CD8-positive, alpha-beta memory T cell (primary cell): Measurements from ENCODE around the gene RAD51AP2. TPM values are rescaled to one million over a fixed set of nuclear protein-coding genes. Genes with fewer than 3 reads are reported as not detected.

Source experiments
- CTCF ChIA-PET: fragments of 350-600 bp; sonication (Branson Sonifier 250); formaldehyde crosslinking; loops from one replicate; lab custom pipeline; 2021; ENCODE audit warnings: antibody characterized with exemption; lab: Charles Lee
- POLR2A ChIA-PET: fragments of 350-600 bp; sonication (Branson Sonifier 250); formaldehyde crosslinking; loops from one replicate; lab custom pipeline; 2021; ENCODE audit warnings: antibody characterized with exemption; lab: Charles Lee
- DNase-seq, 5 donors: peaks; one replicate each; pipeline versions ENCODE4 v3.0.0 to v3.0.0-alpha.2; 2020 to 2022; ENCODE audit warnings: mixed read lengths in 1 of 5
- H3K27ac ChIP-seq: one replicate; pipeline ENCODE4 v1.7.0; 2013; ENCODE audit warnings: low read depth, mild to moderate bottlenecking, low read length, moderate library complexity
- H3K27me3 ChIP-seq: 2 replicates; pipeline ENCODE4 v1.7.0; 2013; ENCODE audit warnings: low read length, mild to moderate bottlenecking; ENCODE audit not compliant: insufficient read depth, poor library complexity, severe bottlenecking
- H3K36me3 ChIP-seq: 2 replicates; pipeline ENCODE4 v1.7.0; 2013; ENCODE audit warnings: mild to moderate bottlenecking, low read length, moderate library complexity; ENCODE audit not compliant: insufficient read depth
- H3K4me1 ChIP-seq: 2 replicates; pipeline ENCODE4 v1.7.0; 2013; ENCODE audit warnings: mild to moderate bottlenecking, low read length, moderate library complexity; ENCODE audit not compliant: insufficient read depth
- H3K4me3 ChIP-seq: 2 replicates; pipeline ENCODE4 v1.7.0; 2013; ENCODE audit warnings: mild to moderate bottlenecking, low read length
- H3K9me3 ChIP-seq: 2 replicates; pipeline ENCODE4 v1.7.0; 2013; ENCODE audit warnings: mild to moderate bottlenecking, low read length
- H3K27ac Mint-ChIP-seq, 8 donors: one replicate each; pipeline ENCODE4 v1.8.0; 2020 to 2021; ENCODE audit warnings: mixed read lengths in 8 of 8, mild to moderate bottlenecking in 6 of 8, inconsistent platforms in 3 of 8, moderate library complexity in 3 of 8
- H3K27me3 Mint-ChIP-seq, 2 donors: one replicate each; pipeline ENCODE4 v1.8.0; 2020 to 2021; ENCODE audit warnings: mixed read lengths in 2 of 2, mild to moderate bottlenecking in 1 of 2, moderate library complexity in 1 of 2
- H3K36me3 Mint-ChIP-seq, 3 donors: one replicate each; pipeline ENCODE4 v1.8.0; 2020 to 2021; ENCODE audit warnings: mixed read lengths in 3 of 3, inconsistent platforms in 1 of 3, mild to moderate bottlenecking in 1 of 3
- H3K4me1 Mint-ChIP-seq, 3 donors: one replicate each; pipeline ENCODE4 v1.8.0; 2020 to 2021; ENCODE audit warnings: mixed read lengths in 3 of 3, inconsistent platforms in 1 of 3, mild to moderate bottlenecking in 1 of 3
- H3K4me3 Mint-ChIP-seq, 7 donors: one replicate each; pipeline ENCODE4 v1.8.0; 2020 to 2021; ENCODE audit warnings: mixed read lengths in 7 of 7, mild to moderate bottlenecking in 6 of 7, moderate library complexity in 4 of 7, inconsistent platforms in 2 of 7
- H3K9me3 Mint-ChIP-seq, 5 donors: one replicate each; pipeline ENCODE4 v1.8.0; 2020 to 2022; ENCODE audit warnings: mixed read lengths in 5 of 5, mild to moderate bottlenecking in 3 of 5, moderate library complexity in 2 of 5, inconsistent platforms in 1 of 5
- polyA plus RNA-seq: library from polyadenylated mRNA; unstranded; fragments of 300-500 nt; fragmentation: Illumina TruSeq; gene quantifications from one replicate; pipeline ENCODE4 v1.2.3, GENCODE V29; 2021
- total RNA-seq, 2 experiments: library from RNA; stranded (reverse); gene quantifications; one replicate each; pipeline ENCODE4 v1.2.3, GENCODE V29; 2021

Gene RAD51AP2
- total and polyA plus RNA-seq, 3 experiments from 2014 or later, result not detected

DNA sequence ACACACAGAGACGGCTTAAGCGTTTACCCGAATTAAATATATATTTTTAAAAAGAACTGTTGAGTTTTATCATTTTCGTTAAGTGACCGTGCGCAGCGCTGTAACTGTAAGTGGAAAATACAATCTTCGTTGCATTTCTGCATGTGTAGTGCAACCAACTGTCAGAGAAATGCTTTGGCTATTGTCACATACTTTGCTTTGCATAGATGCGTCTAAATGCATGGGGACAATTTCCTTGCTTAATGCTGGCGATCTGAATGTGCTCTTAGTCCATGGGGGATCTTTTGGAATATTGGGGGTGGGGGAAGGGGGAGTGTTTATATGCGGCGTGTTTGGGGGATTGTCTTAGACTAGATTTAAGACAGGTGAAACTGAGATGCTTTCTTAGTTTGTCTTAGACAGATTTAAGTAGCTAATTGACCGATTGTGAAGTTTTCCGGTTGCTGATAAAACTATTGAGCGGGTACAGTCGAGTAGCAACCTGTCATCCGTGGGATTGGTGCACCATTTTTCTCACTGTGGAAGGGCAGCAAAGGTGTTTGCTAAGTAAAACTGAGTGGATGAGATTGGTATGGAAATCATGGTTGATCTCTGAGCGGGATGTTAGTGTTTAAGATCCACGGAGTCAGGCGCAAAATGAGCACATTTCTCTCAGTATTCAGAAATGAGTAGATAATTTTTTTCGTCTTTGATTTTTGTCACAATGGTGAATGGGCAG is 22.7 kb upstream of the RAD51AP2 start:
- H3K4me1 ChIP-seq, result no peaks in the 10 kb centered on the region
- ChIA-PET CTCF (no interaction called here), POLR2A (no interaction called here)
- H3K36me3 Mint-ChIP-seq, result peaks cover 0 to 7% (median 0%) of the 10 kb centered on the region in 3 donors
- DNase-seq, result no peak
- H3K4me3 Mint-ChIP-seq, result no peak overlapping the region
- H3K4me1 Mint-ChIP-seq, result peaks cover 0 to 5% (median 5%) of the 10 kb centered on the region in 3 donors
- no peaks in the 10 kb centered on the region for H3K36me3 ChIP-seq
- H3K9me3 Mint-ChIP-seq, result peaks cover 0 to 19% (median 4%) of the 10 kb centered on the region in 5 donors
- peaks cover 13% of the 10 kb centered on the region for H3K27me3 ChIP-seq
- H3K27me3 Mint-ChIP-seq, result peaks cover 36 to 61% of the 10 kb centered on the region in 2 donors
- no peaks in the 10 kb centered on the region for H3K9me3 ChIP-seq
- no peak overlapping the region for H3K27ac ChIP-seq
- no peak overlapping the region for H3K27ac Mint-ChIP-seq
- no peak overlapping the region for H3K4me3 ChIP-seq

DNA sequence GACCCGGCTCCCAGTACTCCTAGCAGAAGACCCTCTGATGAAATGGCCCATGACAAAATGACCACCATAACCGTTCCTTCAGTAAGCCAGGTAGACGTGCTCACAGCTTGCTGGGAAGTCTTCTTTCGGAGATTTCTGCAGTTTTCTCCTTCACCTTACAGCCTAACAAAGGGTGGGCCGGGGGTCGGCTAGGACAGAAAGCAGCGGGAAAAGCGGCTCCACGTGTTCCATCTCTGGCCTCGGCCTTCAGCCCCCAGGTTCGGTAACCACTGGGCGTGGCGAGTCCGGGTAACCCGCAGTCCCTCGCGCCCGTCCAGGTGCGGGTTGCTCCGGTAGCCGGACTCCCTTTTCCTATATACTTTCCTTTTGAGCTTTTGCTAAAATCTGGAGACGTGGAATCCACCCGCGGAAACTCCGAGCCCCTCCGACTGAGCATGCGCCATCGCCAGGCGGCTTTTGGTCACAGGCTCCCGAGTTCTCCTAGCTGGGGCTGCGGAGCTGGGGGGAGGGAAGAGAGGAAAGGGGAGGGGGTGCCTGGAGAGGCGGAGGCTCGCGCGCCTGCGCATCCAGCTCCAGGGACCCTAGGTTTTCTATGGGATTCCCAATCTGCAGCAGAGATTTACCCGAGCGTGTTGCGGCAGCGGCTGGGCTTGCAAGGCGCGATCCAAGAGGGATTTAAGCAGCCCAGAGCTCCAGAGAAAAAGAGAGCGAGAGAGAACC is 22.0 kb upstream of the RAD51AP2 start, which contains the start of gene VSNL1:
VSNL1 (plus strand) TSS at position 604 of the 720 bp plus-strand sequence. CDS start 51,379 bp downstream, outside the sequence.
- Histone ChIP-seq H3K9me3 (no peaks in the 10 kb centered on the region), H3K4me3 (no peak within 1 kb of the TSS), H3K27ac (no peak within 1 kb of the TSS), H3K4me1 (no peaks in the 10 kb centered on the region), H3K36me3 (no peaks in the 10 kb centered on the region), H3K27me3 (peaks cover 13% of the 10 kb centered on the region)
- DNase-seq, result no peak
- H3K4me1 Mint-ChIP-seq, result peaks cover 0 to 5% (median 5%) of the 10 kb centered on the region in 3 donors
- H3K9me3 Mint-ChIP-seq, result peaks cover 0 to 19% (median 6%) of the 10 kb centered on the region in 5 donors
- H3K36me3 Mint-ChIP-seq, result peaks cover 0 to 7% (median 0%) of the 10 kb centered on the region in 3 donors
- H3K27me3 Mint-ChIP-seq, result peaks cover 36 to 65% of the 10 kb centered on the region in 2 donors
- ChIA-PET POLR2A (no interaction called here), CTCF (no interaction called here)
- no peak within 1 kb of the TSS for H3K4me3 Mint-ChIP-seq
- H3K27ac Mint-ChIP-seq, result no peak within 1 kb of the TSS

DNA sequence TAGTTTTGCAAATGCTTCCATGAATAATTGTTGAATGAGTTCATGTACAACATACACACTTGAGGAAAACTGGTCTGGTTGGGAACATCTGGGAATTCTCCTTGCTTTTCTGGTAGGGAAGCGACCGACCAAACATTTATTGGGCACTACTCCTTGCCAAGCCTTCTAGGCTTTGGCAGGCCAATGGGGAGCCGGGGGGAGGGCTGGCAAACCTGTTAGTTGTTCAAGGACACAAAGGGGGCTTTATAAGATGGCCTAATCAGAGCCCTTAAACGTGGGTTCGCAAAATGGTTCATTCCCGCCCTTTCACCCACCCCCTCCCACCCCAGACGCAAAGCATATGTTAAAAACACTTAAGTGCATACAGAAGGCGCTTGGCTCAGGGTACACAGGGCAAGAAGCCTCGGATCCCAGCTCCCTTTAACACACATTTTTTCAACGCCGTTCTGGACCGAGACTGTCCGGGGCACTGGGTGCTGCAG is 21.4 kb upstream of the RAD51AP2 start:
- POLR2A ChIA-PET, result no interaction called here

DNA sequence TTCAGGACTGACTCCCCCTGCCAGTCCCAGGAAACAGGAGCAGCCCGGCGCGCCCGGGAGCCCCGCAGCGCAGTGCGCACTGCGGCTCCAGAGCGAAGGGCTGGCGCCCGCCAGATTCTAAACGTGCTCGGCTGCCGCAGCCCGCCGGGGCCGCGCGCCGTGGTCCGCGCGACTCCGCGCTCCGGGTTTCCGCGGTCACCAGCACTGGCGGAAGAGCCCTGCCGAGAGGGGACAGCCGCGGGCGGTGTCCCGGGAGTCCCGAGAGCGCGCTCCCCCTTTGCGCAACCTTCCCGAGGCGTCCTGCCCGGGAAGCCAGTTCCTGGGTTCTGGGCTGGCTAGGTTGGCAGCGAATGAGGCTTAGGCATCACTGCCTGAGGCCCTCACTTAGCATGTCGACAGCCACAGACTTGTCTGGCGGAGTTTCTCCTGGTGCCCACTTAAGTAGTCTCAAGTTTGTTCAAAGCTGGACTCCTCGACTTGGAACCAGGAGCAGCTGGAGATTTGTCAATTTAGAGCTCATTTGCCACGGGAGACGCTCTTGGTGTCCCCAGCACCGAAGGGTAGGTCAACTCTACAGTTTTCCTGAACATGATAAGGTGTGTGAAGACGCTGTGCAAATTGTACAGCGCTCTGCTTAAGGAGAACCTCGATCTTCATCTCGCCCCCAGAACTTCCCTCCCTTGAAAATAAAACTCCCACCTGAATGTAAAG is 20.8 kb upstream of the RAD51AP2 start:
- Mint-ChIP-seq H3K27ac (no peak overlapping the region), H3K36me3 (peaks cover 0 to 7% (median 0%) of the 10 kb centered on the region in 3 donors), H3K4me1 (peaks cover 0 to 5% (median 5%) of the 10 kb centered on the region in 3 donors), H3K27me3 (peaks cover 36 to 69% of the 10 kb centered on the region in 2 donors), H3K9me3 (peaks cover 0 to 19% (median 8%) of the 10 kb centered on the region in 5 donors), H3K4me3 (no peak overlapping the region)
- POLR2A ChIA-PET, result no interaction called here
- Histone ChIP-seq H3K4me1 (no peaks in the 10 kb centered on the region), H3K27ac (no peak overlapping the region), H3K4me3 (no peak overlapping the region), H3K27me3 (peaks cover 13% of the 10 kb centered on the region), H3K36me3 (no peaks in the 10 kb centered on the region), H3K9me3 (no peaks in the 10 kb centered on the region)
- CTCF ChIA-PET, result no interaction called here
- no peak for DNase-seq

More for the DNA sequence above, 21.4 kb upstream of the RAD51AP2 start:
- H3K4me3 ChIP-seq, result no peak overlapping the region
- H3K27ac ChIP-seq, result no peak overlapping the region
- no peak for DNase-seq
- CTCF ChIA-PET, result no interaction called here
- H3K4me1 Mint-ChIP-seq, result peaks cover 0 to 5% (median 5%) of the 10 kb centered on the region in 3 donors
- no peaks in the 10 kb centered on the region for H3K4me1 ChIP-seq
- no peaks in the 10 kb centered on the region for H3K36me3 ChIP-seq
- H3K27me3 Mint-ChIP-seq, result peaks cover 36 to 69% of the 10 kb centered on the region in 2 donors
- no peaks in the 10 kb centered on the region for H3K9me3 ChIP-seq
- no peak overlapping the region for H3K4me3 Mint-ChIP-seq
- H3K27me3 ChIP-seq, result peaks cover 13% of the 10 kb centered on the region
- peaks cover 0 to 7% (median 0%) of the 10 kb centered on the region in 3 donors for H3K36me3 Mint-ChIP-seq
- no peak overlapping the region for H3K27ac Mint-ChIP-seq
- peaks cover 0 to 19% (median 8%) of the 10 kb centered on the region in 5 donors for H3K9me3 Mint-ChIP-seq

DNA sequence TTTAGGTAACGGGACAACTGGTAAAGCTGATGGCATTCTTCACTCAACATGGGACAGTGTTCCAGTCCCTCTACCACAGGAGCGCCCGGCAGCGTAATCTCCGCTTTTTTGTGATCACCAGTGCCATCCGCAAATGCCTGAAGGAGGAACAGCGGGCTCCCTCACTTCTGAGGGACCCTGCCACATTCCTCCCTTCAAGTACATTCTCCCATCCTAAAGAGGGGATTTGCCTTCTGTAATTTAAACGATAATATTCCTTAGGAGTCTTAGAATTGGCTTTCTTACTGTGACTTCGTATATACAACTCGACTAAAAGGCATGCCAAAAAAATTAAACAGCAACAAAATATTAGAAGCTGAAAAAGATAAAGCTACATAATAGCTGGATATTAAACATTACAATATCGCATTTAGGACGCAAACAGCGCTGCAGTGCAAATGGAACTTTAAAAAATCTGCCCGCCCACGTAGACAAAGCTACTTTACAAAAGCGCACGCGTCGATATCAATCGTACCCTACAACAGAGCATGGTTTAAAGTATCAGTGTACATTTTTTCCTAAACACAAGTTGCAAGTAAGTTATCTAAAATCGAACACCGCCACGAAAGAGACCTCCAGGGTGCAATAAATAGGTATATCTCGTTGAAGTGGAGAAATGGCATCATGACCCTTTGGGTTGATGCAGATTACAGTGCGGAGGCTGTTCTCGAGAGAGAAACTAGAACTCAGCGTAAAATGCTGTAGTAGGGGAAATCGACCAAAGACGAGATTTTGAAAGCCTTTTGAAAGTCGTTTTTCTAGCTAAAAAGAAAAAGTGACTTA is 20.0 kb upstream of the RAD51AP2 start:
- H3K9me3 ChIP-seq, result no peaks in the 10 kb centered on the region
- H3K36me3 Mint-ChIP-seq, result peaks cover 0 to 7% (median 0%) of the 10 kb centered on the region in 3 donors
- H3K27ac Mint-ChIP-seq, result no peak overlapping the region
- CTCF ChIA-PET, result no interaction called here
- H3K4me1 ChIP-seq, result no peaks in the 10 kb centered on the region
- DNase-seq, result no peak
- no peak overlapping the region for H3K4me3 Mint-ChIP-seq
- peaks cover 36 to 64% of the 10 kb centered on the region in 2 donors for H3K27me3 Mint-ChIP-seq
- no peak overlapping the region for H3K27ac ChIP-seq
- POLR2A ChIA-PET, result no interaction called here
- H3K9me3 Mint-ChIP-seq, result peaks cover 0 to 19% (median 8%) of the 10 kb centered on the region in 5 donors
- peaks cover 13% of the 10 kb centered on the region for H3K27me3 ChIP-seq
- H3K36me3 ChIP-seq, result no peaks in the 10 kb centered on the region
- H3K4me1 Mint-ChIP-seq, result peaks cover 0 to 5% (median 5%) of the 10 kb centered on the region in 3 donors
- H3K4me3 ChIP-seq, result no peak overlapping the region

DNA sequence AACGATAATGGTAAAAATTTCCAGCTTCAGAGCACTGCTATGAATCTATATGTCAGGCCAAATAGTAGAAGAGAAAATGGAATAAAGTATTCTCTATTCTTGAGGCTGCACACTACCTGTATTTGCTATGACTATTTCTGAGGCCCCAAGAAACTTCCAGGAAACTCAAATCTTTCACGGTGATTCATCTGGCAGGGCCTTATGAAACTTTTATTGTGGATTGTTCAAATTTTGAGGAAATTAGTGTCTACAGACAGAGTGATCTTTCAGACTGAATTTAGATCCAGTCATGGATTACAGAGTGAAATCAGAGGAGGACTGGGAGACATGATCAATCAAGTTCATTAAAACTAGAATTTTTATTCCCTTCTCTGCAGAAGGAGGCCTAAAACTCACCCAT is 18.2 kb upstream of the RAD51AP2 start:
- Histone ChIP-seq H3K27ac (no peak overlapping the region), H3K9me3 (no peaks in the 10 kb centered on the region), H3K36me3 (no peaks in the 10 kb centered on the region), H3K27me3 (peaks cover 9% of the 10 kb centered on the region), H3K4me1 (no peaks in the 10 kb centered on the region), H3K4me3 (no peak overlapping the region)
- peaks cover 0 to 4% (median 0%) of the 10 kb centered on the region in 3 donors for H3K36me3 Mint-ChIP-seq
- H3K4me1 Mint-ChIP-seq, result peaks cover 0 to 5% (median 5%) of the 10 kb centered on the region in 3 donors
- no peak for DNase-seq
- CTCF ChIA-PET, result no interaction called here
- POLR2A ChIA-PET, result no interaction called here
- no peak overlapping the region for H3K4me3 Mint-ChIP-seq
- H3K27me3 Mint-ChIP-seq, result peaks cover 29 to 51% of the 10 kb centered on the region in 2 donors
- H3K27ac Mint-ChIP-seq, result no peak overlapping the region
- H3K9me3 Mint-ChIP-seq, result peaks cover 0 to 15% (median 6%) of the 10 kb centered on the region in 5 donors

DNA sequence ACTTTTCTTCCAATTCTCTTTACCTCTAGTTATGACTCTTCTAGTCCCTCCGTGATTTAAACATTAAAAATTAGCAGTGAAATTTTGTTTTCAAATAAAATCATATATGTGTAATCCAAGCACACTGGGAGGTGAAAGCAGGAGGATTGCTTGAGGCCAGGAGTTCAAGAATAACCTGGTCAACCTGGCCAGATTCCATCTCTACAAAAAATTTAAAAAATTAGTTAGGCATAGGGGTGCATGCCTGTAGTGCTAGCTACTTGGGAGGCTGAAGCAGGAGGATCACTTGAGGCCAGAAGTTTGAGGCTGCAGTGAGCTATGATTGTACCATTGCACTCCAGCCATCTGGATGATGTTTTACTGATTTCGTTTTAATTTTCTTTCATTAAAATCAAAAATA is 15.3 kb upstream of the RAD51AP2 start:
- H3K27ac ChIP-seq, result no peak overlapping the region
- H3K36me3 Mint-ChIP-seq, result no peaks in the 10 kb centered on the region

More for the DNA sequence above, 15.3 kb upstream of the RAD51AP2 start:
- POLR2A ChIA-PET, result no interaction called here
- Histone ChIP-seq H3K4me3 (no peak overlapping the region), H3K9me3 (no peaks in the 10 kb centered on the region), H3K36me3 (no peaks in the 10 kb centered on the region), H3K4me1 (no peaks in the 10 kb centered on the region), H3K27me3 (peaks cover 6% of the 10 kb centered on the region)
- no peak for DNase-seq
- CTCF ChIA-PET, result no interaction called here
- H3K4me1 Mint-ChIP-seq, result peaks cover 0 to 4% (median 4%) of the 10 kb centered on the region in 3 donors
- peaks cover 0 to 10% (median 2%) of the 10 kb centered on the region in 5 donors for H3K9me3 Mint-ChIP-seq
- no peak overlapping the region for H3K4me3 Mint-ChIP-seq
- H3K27ac Mint-ChIP-seq, result no peak overlapping the region
- peaks cover 11 to 29% of the 10 kb centered on the region in 2 donors for H3K27me3 Mint-ChIP-seq
